Measurements from ENCODE around the gene POP4.

- no peak for TF ChIP-seq GATA2 (IDR thresholded peaks at IDR 0.05; ENCODE audit: low read depth, low read length)
- no peak for TF ChIP-seq GATA3 (IDR thresholded peaks at IDR 0.05; ENCODE audit: low read depth, low read length)
Measured at GRCh38 chr19:29565171-29565570, 40.9 kb upstream of the POP4 start.
